Astrocyte of the spinal cord (primary cell): ENCODE results near the gene PDE5A.

Source experiments
- DNase-seq: peaks from one replicate; pipeline ENCODE4 v3.0.0; 2011; ENCODE audit warnings: low read depth, low spot score
- H3K4me3 ChIP-seq: 2 replicates; pipeline ENCODE4 v1.5.1; 2011; ENCODE audit warnings: low read depth, mild to moderate bottlenecking, low read length, moderate library complexity
- in situ Hi-C: cut with HindIII; loops from 2 replicates; pipeline ENCODE4 v1.10.0; 2017; ENCODE audit warnings: low sequenced_read_pairs
- TF ChIP-seq, protein P1 (sequence below): IDR thresholded peaks from 2 replicates; pipeline ENCODE4 v1.5.1; 2012; ENCODE audit warnings: low read depth, mild to moderate bottlenecking, low read length, inconsistent platforms

Gene PDE5A

DNA sequence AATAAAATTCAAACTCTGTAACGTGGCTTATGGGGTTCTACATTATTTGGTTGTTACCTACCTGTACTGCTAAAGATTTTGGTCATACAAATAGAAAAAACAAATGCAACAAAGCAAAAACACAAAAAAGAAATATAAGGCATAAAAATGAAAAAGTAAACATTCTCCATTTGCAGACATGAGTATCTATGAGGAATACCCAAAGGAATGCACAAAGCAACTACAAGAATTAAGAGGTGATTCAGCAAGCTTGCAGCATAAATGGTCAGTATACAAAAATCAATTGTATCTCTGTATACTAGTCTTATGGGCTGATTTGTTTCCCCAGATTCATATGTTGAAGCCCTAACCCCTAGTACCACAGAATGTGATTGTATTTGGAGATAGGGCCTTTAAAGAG is 3.6 kb upstream of the PDE5A start:
- in situ Hi-C loops: no loop called here
- peak; percentile 53 for DNase-seq

DNA sequence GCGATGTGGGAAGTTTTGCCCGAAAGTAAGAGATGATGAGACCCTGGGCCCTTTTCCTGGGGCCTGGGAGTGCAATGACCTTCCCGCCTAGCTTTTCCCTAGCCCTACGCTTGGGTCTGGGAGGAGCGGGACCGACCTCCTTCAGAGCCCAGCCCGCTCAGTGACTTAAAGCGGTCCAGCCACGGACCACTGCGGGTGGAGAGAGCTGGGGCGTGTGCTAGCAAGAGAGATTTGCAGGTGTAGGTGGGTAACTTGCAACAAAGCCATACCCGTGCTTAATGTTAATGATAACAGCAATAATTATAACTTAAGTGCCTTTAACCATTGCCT is 503 bp upstream of the PDE5A start:
- peak overlapping the region; percentile 79 for H3K4me3 ChIP-seq
- TF ChIP-seq, protein P1, sequence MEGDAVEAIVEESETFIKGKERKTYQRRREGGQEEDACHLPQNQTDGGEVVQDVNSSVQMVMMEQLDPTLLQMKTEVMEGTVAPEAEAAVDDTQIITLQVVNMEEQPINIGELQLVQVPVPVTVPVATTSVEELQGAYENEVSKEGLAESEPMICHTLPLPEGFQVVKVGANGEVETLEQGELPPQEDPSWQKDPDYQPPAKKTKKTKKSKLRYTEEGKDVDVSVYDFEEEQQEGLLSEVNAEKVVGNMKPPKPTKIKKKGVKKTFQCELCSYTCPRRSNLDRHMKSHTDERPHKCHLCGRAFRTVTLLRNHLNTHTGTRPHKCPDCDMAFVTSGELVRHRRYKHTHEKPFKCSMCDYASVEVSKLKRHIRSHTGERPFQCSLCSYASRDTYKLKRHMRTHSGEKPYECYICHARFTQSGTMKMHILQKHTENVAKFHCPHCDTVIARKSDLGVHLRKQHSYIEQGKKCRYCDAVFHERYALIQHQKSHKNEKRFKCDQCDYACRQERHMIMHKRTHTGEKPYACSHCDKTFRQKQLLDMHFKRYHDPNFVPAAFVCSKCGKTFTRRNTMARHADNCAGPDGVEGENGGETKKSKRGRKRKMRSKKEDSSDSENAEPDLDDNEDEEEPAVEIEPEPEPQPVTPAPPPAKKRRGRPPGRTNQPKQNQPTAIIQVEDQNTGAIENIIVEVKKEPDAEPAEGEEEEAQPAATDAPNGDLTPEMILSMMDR: no peak
- in situ Hi-C loops: no loop called here
- DNase-seq: no peak

More for the DNA sequence above, 3.6 kb upstream of the PDE5A start:
- H3K4me3 ChIP-seq: no peak overlapping the region
- TF ChIP-seq, protein P1: no peak

DNA sequence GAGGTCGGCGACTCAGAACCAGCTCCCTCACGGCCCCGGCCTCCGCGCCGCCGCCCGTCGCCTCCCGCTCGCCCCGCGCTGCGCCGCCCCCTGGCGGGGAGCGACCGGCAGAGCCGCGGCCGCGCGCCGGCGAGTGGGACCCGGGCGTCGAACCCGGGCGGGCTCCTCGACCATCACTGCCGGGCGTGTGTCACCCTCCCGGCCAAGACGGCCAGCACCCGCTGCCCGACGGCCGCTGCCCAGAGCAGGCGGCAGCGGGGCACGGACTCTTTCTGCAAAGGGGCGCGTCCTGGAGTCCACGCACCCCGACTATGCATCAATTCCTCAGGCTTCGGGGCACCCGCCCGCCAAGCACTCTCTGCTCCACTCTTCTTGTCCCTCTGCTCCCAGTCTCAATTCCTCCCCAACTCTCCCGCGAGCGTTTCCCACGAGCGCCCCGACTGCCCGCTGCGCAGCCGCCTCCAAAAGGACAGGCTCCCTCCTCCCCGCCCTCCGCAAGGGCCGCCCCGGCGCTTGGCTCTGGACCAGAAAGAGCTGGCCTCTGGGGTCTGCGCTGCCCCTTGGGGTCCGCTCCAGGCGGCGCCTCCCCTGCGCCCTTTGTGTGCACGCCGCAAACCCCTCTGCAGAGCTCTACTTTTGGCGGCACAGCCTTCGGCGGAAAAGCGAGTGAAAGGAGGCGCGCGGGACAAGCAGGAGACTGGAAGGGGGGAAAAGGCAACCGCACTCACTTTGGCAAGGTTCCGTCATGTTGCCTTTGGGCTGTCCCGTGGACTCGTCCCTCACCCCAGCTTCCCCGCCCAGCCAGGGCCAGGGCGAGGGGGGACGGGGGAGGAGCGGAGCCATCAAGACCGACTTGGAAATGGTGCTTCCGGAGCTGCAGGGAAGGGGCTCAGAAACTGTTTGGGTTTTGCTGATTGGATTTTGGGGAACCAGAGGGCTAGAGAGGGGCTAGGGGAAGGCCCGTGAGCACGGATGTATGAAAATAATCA is 1.0 kb downstream of the PDE5A start:
- DNase-seq: peak; percentile 77
- TF ChIP-seq, protein P1: peak; percentile 28
- in situ Hi-C loops: no loop called here
- H3K4me3 ChIP-seq: peak overlapping the region; percentile 79

DNA sequence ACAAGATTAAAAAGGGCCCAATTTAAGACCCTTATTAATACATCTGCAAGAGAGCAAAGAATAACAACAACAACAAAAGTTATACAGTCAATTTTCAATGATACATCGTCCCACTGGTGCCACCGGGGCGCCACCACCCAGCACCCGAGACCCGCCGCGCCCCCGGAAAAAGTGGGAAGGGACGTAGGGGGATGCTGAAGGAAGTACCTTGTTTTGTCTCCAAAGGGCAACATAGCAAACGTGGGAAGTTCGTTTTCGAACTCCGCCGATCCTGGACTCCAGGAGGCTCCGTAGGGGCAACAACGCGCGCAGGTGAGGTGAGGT is 1.7 kb downstream of the PDE5A start:
- in situ Hi-C loops: no loop called here
- H3K4me3 ChIP-seq: peak overlapping the region; percentile 79

DNA sequence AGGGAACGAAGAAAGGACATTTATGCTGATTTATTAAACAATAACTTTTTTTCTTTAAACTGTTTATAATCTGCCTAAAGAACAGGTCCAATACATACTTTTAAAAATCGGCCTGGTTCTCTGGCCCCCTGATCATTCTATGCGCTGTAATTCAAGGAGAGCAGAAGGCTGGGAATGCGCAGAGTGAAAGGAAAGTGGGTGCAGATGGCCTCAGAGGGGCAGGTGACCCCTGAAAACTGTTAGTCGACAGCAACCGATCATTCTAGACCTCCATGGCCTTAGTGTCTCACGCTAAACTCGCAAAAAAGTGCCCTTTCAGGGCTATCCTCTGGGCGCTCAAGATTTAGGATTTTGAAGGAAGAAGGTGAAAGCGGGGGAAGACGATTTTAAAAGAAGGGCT is 2.2 kb downstream of the PDE5A start:
- in situ Hi-C loops: no loop called here
- TF ChIP-seq, protein P1: no peak
- no peak for DNase-seq
- peak overlapping the region; percentile 79 for H3K4me3 ChIP-seq

More for the DNA sequence above, 1.7 kb downstream of the PDE5A start:
- DNase-seq: no peak
- TF ChIP-seq, protein P1: no peak

DNA sequence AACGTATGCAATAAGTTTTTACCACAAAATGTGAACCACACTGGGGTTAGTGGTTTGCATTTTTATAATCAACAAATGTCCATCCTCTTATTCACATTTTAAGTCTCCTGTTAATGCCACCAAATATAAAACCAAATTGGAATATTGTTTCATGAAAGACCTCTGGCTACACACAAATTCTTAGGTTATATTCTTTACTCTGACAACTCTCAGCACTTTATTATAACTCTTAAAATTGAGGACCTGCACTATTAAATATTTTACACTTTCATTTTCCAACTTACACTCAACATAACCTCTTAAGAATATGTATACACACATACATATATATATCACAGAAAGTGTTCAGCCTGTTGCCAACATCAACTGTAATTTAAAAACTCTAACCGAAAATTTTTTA is 2.8 kb downstream of the PDE5A start:
- DNase-seq: no peak
- TF ChIP-seq, protein P1: no peak
- in situ Hi-C loops: no loop called here
- H3K4me3 ChIP-seq: peak overlapping the region; percentile 79
